Measurements from ENCODE around the gene FAT1.

FAT1 gene

DNA sequence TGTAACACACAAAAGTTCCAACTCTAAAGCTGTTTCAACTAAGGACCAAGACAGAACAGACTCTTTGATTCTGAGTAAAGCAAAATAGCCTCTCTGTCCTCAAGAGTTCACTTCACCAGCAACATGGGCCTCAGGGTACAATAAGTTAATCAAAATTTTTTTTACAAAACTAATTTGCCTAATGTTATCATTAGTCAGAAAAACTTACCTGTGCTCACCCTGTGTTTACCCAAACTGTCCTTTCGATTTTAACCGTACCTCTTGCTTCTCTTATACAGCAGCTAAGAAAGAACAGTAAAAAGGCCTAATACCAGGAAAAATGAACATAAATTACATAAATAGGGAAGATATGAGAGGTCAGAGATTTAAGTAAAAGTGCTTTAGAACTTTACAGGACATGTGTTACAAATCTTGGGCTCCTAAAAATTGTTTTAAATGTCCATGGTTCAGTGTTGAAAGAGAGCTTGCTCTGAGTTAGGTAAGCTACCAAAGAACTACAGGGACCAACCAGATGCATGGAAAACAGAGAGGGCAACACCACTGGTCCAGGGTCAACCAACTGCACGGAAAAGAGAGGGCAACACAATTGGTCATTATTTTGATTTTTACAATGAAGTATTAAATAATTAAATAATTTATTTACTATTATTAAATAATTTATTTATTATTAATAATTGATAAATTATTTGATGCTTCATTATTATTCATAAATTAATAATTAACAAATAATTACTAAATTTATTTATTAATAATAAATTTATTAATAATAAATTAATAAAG lies 73.1 kb downstream of the FAT1 start:
- DNase-seq, result no peak

DNA sequence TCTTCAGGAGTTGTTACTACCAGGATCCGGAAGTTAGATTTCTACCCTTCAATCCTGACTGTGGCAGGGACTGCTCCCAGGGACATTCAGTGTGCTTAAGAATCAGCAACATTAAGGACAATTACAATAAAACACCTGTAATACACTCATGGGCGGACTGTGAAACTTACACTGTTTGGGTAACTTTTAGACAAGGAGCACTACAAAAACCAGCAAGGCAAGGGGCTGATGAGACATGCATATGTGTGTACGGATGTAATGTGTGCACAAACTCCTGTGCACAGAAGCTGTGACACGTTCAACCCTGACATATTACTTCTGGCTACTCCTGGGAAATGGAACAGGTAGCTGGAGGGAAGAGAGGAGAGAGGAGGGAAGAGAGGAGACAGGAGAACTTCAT lies 75.8 kb downstream of the FAT1 start:
- DNase-seq, result no peak

DNA sequence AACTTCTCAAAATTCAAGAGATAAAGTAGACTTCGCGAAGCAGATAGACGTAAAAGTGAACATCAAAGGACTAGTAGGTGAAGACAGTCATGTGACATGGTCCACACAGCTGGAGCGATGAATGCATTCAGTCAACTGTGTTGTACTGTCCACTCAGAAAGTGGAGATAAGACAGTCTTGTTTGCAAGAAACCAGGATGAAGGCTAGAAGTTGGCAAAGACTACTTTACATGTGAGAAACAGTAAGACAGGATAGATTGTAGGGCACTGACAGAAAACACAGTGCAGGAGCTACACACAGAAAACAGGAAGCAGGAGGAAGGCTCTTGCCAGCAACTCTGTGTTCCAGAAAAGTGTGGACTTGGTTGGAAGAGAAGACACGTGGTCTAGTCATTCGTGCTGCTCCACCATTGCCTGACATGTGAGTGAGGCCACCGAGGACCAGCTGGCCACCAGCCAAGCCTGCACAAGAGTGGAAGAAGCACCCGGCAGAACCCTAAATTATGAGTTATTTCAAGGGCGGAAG lies 78.9 kb downstream of the FAT1 start:
- DNase-seq, result no peak

DNA sequence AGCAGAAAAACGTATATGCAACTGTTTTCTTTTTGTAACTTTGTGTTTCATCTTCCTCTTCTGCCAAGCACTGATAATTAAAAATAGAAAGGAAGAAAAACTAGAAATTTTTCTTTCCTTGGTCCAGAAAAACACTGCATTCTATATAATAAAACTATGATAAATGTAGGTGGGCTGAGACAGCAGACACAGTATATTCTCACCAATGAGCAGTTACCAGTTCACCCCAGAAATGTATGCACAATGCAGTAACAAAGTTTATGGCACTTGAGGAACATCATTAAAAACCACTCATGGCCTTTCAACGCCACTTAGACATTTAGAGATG lies 79.4 kb downstream of the FAT1 start:
- no peak for DNase-seq

DNA sequence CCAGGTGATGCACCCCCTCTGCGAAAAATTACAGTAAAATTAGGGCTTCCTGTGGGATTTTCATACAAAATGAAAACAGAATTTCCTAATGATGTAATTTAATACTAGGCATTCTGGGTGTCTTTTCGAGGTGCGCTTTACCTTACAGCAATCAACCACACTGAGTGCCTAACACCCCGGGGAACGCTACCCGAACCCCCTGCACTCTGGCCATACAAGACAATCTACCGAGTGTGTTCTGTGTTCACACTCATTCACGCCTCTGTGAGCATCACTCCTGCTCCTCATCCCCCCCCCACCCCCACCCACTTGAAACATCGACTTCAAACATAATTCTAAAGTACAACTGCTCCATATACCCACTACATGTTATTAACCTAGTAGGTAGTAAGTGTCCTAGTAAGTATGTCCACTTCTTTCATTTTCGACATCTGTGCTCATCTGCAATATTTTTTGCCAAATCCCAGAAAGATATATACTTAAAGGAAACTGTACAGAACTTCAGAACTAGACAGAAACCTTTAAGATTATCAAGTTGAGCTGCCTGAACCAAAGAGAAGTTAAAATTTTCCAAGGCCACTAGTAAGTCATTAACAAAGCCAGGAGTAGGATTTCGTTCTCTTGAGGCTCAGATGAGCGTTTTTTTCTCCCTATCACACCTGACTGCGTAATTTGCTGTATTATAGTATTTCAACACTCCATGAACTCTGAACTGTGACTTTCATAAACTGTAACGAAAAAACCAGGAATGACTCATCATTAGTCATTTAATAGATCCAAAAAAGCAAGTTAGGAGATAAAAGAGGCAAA lies 80.0 kb downstream of the FAT1 start:
- DNase-seq, result no peak

DNA sequence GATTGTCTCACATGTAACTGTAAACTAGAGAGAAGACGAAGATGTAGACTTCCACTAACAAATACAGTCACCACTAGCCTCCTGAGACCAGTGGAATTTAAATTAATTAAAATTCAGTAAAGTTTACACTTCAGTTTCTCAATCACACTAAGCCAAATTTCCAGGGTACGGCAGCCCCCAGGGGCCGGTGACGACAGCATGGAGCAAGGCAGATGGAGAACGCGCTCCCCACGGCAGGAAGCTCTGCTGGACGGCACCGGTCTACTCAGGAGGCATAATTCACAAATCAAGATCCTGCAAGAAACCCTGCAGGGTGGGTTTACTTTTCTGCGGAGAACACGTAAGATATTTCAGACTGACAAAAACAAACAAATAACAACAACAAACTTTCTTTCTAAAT lies 80.7 kb downstream of the FAT1 start:
- no peak for DNase-seq

DNA sequence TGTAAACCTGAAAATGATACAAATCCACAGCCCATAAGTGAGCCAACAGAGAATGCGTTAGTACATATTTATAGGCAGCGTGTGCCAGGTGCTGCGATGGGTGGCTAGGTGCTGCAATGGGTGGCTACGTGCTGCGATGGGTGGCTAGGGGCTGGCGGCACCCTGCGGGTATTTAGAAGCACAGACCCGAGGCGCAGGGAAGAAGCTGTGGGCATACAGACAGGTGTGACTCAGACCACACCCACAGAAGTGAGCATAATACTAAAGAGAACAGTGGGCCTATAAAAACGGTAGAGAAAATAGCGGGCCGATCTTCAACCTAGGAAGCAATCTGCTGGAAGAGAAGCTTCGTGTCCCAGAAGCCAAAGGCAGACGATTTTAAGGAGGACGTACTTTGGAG lies 81.1 kb downstream of the FAT1 start:
- DNase-seq, result no peak

DNA sequence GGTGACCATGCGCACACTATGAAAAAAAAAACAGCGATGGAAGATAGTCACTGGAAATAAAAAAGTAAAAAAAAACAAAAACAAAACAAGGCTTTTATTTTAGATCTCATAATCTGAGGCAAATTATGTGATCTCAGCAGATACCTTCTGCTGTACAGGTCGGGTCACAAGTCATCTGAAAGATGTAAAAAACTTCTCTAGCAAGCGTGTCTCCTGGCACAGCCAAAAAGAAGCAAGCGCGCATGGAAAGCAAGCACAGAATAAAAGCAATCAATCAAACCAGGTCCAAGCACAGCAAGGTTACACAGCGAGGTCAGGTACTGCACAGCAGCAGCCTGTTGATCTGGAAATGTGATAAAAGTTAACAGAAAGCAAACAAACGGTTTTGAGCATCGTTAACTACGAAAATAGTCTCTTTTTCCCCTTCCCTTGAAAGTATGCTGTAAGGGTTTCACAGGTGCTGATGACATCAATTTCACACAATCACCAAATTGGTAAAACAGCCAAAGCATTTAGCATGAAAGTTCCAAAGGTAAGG lies 89.0 kb downstream of the FAT1 start:
- no peak for DNase-seq

DNA sequence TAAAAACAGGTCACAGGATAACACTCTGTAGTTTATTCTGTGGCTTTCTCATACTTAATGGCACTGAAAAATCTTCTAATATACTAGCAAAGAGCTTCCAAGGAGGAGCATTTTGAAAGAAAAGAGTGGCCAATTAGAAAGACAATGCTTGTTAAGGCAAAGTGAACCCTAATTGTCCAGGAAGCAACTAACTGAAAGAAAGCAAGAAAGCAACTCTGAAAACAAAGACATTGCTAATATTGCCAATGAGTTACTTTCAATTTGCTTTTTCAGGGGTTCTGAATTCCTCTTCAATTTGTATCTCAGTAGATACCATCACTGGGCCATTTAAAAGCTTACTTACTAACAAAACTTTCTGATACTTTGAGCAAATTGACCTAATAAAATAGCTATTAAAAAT lies 89.8 kb downstream of the FAT1 start:
- no peak for DNase-seq

DNA sequence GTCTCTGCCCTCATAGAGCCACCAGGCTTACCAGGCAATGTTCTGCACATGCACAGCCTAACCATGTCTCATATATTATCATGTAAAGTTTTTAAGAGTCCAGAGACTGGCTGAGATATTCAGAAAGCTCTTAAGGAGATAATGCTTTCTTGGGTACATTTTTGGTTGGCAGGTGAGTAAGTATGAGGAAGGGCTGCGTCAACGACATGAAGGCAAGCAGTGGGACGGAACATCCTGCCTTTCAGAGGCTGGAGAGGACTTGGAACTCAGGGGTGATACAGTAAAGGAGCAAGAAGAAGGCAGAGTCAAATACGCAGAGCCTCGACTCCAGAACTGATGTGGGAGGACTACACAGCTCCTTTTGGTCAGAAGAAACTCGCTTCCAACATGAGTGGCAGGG lies 93.5 kb downstream of the FAT1 start:
- no peak for DNase-seq

DNA sequence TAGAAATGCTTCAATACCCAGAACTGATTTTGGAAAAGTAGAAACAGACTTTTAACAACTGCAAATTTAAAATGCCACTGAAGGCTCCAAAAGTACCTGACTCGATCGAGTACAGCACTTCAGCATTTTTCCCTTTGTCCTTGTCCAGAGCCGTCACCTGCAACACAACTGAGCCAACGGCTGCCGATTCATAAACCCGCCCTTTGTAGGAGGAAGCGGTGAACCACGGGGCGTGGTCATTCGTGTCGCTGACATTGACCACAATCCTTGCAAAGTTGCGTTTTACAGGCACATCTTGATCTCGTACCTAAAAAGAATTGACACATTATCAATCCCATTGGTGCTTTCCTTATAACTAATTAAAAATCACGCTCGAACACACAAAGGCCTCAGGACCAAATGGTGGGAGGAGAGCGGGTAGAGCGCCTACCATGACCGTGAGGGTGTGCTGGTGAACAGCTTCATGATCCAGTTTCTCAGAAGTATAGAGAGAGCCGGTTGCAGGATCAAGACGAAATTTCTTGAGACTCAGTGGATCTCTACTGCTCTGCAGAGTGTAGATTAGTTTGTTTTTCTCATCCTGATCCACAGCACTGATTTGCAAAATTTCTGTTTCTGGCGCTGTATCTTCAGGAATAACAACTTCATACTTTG lies 95.5 kb downstream of the FAT1 start:
- DNase-seq, result no peak

DNA sequence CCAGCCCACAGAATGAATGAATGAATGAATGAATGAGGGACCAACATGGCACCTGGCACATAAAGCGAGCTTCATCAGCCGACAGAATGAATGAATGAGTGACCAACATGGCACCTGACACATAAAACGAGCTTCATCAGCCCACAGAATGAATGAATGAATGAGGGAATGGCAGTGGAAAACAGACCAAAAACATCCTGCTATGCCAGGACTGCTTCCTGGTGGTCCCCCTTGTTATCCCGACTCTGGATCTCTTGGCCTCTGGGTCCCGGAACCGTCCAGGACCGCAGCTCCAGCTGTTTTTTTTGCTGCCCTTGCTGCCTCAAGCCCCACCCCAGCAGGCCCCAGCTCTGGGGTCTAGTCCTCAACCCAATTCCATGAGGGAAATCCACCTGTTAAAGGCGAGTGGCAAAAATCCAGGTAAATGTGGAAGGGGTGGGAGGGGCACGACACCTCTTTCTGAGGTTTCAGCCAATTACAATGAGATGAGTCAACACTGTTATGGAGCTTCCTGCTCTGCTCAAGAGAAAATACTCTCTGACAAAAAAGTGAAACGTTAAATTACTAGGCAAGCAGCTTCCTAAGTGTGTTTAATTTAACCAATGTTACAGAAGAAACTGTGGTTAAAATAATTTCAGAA lies 96.3 kb downstream of the FAT1 start:
- DNase-seq, result no peak

DNA sequence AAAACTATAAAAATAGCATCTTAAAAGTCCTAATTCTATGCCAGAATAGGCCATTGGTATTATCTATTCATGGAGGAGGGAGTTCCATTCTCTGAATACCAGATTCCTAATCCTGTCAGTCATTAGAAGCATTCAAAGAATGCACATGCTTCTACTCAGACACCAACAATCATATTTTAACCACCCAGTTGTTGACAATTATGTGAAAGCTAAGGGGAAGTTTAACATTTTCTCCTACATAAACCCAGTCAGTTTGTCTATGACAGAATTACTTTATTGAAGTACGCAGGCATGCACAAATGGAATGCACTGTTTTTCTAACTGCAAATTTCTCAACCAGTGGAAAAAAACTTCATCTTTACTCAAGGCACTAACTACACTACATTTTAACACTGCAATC lies 98.7 kb downstream of the FAT1 start:
- DNase-seq, result no peak

DNA sequence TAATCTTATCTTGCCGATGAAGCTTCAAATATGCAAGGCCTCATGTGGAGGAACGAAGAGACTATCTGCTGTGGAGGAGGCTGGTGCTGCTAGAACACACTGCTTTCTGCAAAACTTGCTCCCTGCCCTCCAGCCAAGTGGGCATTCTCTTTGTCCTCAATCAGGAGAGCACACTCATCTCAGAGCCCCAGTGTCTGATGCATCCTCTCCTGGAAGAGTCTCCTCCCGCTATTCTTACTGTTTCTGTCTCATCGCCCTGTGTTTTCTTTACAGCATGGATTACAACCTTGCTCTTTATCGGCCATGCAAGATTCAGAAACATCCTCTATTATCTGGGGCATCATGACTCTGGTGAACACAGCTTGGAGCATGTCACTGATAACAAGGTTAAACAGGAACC lies 100.1 kb downstream of the FAT1 start:
- DNase-seq, result no peak

DNA sequence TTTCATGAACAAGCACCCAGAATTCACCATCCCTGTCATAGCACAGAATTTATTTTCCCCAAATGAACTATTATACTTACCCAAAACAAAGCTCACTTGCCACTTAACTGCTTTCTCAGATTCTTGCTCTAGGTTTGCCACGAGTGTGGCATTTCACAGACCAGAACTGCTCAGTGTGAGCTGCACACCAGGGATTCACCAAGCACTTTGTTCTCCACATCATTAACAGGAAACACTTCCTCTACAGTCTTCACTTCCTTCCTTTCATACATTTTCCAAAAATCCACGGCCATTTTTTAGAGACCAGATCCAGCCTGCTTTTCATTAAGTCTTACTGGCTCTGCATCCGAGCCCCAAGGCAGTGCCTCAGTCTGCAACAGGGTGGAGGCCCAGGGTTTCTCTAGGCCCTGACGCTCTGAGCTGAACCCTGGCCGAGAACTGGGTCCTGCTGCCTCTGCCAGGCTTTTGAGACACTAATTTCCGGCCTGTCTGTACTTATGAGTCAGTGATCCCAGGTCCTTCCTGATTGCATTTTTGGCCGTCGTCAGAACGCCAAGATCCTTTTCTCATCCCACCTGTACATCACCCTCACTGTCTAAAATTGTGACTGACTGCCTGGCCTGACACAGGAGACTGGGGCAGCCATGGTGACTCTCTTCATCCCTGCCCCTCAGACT lies 100.7 kb downstream of the FAT1 start:
- no peak for DNase-seq

DNA sequence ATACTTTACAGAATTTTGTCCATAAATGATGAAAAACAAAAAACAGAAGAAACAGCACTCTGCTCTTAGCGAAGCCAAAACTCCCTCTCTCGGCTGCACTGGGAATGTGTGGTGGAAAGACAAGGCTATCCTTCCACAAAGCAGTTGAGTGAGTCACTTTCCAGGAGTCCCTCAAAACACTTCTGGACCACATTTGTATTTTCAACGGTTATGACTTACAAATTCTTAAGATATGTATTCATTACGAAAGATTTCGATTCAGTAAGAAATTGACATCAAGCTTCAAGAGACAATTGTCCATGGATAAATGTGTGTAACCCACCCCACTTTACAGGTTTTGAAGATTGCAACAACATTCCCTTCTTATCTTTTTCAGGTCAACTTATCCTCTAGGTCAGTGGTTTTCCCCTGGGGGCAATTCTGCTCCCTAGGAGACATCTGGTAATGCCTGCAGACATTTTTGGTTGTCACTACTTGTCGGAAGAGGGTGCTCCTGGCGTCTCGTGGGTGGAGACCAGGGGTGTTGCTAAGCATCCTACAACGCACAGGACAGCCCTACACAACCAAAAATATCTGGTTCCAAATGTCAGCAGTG lies 101.6 kb downstream of the FAT1 start:
- DNase-seq, result no peak

DNA sequence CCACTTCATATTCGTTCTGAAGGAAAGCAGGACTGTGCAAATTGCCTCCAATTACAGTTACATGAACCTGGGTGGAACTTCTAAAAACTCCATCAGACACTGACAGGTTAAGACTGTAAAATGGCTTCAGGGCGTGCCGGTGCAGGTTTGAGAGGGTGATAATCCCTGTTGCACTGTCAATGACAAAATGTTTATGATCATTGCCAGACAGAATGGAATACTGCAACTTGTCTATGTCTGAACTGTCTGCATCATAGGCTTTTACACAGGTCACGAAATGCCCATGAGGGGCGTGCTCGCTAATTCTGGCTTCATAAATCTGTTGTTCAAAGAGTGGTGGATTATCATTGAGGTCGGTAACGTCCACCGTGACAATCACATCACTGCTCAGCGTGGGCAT lies 104.6 kb downstream of the FAT1 start:
- no peak for DNase-seq

DNA sequence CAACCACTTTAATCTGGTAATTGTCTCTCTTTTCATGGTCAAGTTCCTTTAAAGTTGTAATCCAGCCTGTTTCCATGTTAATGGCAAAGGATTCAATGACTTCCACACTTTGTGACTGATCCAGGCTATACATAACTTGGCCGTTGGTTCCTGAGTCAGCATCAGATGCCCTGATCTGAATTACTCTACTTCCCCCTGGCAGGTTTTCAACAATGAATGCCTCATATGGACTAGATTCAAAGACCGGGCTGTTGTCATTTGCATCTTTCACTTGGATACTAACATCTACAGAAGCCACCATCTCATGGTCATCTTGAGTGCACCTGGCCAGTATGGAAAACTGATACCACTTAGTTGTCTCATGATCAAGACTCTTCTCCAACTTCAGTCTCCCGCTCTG lies 105.7 kb downstream of the FAT1 start:
- no peak for DNase-seq

DNA sequence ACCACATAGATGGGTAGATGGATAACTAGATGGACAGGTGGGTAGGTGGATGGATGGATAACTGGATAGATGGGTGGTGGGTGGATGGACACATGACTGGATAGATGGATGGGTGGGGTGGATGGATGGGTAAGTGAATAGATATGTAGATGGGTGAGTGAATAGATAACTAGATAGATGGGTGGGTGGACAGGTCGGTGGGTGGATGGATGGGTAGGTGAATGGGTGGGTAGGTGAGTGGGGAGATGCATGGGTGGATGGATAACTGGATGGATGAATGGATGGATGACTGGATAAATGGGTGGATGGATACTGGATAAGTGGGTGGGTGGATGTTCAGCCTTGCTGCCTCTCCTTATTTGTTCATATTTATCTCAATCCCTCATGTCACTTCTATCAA lies 116.2 kb downstream of the FAT1 start:
- no peak for DNase-seq

DNA sequence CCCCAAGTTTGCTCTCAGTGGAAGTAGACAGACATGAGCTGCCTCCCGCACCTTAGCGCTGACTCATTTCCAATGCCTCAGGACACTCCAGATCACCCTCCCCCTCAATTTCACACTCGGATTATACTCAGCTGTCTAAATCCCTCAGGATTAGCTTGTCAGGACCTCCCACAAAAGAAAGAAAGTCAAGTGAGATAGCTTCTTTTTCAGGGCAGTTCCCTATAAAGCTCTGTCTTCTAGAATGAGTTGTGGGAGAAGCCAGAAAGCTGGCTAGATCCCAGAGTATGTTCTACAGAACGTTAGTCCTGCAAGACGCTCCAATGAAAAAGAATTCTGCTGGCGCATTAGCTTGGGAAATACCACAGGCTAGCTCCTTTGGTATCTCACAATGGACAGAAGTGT lies 117.1 kb downstream of the FAT1 start:
- no peak for DNase-seq

DNA sequence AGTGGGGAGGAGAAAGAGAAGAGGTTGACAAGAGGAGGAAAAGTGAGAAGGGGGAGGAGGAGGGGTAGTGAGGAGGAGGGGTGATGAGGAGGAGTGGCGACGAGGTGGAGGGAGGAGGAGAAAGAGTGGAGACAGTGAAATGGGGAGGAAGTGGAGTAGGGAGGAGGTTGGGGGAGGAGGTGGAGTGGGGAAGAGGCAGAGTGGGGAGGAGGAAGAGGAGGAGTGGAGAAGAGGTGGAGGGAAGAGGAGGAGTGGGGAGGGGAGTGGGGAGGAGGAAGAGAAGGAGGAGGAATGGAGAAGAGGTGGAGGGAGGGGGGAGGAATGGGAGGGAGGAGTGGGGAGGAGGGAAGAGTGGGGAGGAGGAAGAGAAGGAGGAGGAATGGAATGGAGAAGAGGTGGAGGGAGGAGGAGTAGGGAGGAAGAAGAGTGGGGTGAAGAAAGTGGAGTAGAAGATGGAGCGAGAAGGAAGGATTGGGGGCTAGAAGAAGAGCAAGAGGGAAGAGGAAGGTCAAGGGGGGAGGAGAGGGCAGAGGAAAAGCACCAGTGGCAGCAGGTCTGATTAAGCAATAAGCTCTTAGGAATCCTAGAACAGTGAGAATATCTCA lies 118.3 kb downstream of the FAT1 start:
- no peak for DNase-seq

All from NCI-H2227 treated with DMSO at 0.1 percent for 48 hours (cell line).